ENCODE measurements around the gene CCDC180. TPM values are rescaled to one million over a fixed set of nuclear protein-coding genes. Genes with fewer than 3 reads are reported as not detected.
"Not testable (repeated sequence)": the region's sequence is repeated elsewhere in the genome, so short reads cannot be mapped to it uniquely, and the experiment has no call there.

Gene CCDC180
- total RNA-seq, 4 donors from 2014 or later = 0.08 to 5.2 (median 3.4) TPM

DNA sequence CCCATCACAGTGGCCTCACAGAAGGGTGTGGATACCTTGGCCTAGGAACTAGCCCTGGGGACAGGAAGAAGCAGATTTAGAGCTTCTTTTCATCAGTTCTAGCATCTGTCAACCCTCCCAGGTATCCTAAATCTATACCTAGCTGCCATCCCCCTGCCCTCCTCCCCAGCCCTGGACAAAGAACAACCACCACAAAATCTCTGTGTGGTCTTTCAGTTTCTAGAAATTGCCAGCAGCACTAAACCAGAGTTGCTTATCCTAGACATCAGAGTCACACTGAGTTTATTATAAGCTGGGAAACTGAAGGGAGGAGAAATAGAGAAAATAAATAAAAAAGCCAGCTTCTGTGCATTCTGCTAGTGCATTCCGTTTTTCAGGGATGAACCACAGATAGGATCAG, 14.6 kb downstream of the CCDC180 start:
- TF ChIP-seq POLR2A (IDR thresholded peaks at IDR 0.05) = no peak
- TF ChIP-seq, protein P1, sequence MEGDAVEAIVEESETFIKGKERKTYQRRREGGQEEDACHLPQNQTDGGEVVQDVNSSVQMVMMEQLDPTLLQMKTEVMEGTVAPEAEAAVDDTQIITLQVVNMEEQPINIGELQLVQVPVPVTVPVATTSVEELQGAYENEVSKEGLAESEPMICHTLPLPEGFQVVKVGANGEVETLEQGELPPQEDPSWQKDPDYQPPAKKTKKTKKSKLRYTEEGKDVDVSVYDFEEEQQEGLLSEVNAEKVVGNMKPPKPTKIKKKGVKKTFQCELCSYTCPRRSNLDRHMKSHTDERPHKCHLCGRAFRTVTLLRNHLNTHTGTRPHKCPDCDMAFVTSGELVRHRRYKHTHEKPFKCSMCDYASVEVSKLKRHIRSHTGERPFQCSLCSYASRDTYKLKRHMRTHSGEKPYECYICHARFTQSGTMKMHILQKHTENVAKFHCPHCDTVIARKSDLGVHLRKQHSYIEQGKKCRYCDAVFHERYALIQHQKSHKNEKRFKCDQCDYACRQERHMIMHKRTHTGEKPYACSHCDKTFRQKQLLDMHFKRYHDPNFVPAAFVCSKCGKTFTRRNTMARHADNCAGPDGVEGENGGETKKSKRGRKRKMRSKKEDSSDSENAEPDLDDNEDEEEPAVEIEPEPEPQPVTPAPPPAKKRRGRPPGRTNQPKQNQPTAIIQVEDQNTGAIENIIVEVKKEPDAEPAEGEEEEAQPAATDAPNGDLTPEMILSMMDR (IDR thresholded peaks at IDR 0.05) = no peak
- 65 to 94% methylated on average over 1 of the region's 1 CpG for WGBS, 2 donors
- intact Hi-C loops (cut with DNase I; ENCODE audit: low total_unique reads) = no loop called here
- no peak for DNase-seq (ENCODE audit: low spot score in 2 of 2)
- no peak overlapping the region for H3K4me3 ChIP-seq (ENCODE audit: low read depth, poor library complexity, severe bottlenecking)

DNA sequence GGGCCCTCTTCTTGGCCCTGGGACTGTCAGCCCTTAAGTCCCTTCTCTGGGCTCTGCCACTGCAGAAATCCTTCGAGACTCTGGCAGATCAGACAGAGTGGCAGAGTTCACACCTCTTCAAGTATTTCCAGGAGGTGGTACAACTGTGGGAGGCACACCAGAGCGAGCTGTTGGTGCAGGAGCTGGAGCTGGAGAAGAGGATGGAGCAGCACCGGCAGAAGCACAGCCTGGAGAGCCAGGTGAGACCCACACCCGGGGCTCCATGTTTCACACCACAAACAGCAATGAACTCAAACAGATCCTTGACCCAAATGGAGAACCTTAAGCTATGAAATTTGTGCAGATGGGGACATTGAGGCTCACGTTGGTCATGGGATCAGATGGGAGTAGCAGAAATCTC, 17.5 kb downstream of the CCDC180 start:
- DNase-seq (ENCODE audit: low spot score in 2 of 2) = no peak
- no peak for TF ChIP-seq POLR2A (IDR thresholded peaks at IDR 0.05)
- TF ChIP-seq, protein P1 (IDR thresholded peaks at IDR 0.05) = no peak
- H3K4me3 ChIP-seq (ENCODE audit: low read depth, poor library complexity, severe bottlenecking) = no peak overlapping the region
- 90 to 93% methylated on average over 5 of the region's 5 CpGs for whole genome bisulfite sequencing, 2 donors
- intact Hi-C loops (cut with DNase I; ENCODE audit: low total_unique reads) = no loop called here

DNA sequence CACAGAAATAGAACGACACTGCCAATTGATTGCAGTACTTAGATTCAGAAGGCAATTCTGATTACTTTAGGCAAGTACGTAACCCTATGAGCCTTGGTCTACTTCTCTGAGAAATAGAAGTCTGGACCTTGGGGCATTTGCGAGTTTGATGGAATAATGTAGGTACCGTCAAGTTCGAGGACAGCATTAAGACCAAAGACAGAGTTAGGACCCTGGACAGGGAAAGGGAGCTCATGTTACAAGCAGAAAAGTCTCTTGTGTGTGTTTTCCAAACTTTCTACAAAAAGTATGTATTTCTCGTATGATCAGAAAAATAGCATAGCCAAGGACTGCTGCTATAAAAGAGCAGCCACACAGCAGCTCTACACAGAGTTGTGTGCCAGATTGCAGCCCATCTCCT, 20.1 kb downstream of the CCDC180 start:
- WGBS, 2 donors = 88 to 97% methylated on average over 6 of the region's 6 CpGs
- no peak for DNase-seq (ENCODE audit: low spot score in 2 of 2)
- H3K4me3 ChIP-seq (ENCODE audit: low read depth, poor library complexity, severe bottlenecking) = no peak overlapping the region
- TF ChIP-seq, protein P1 (IDR thresholded peaks at IDR 0.05) = no peak
- no peak for TF ChIP-seq POLR2A (IDR thresholded peaks at IDR 0.05)
- intact Hi-C loops (cut with DNase I; ENCODE audit: low total_unique reads) = no loop called here

DNA sequence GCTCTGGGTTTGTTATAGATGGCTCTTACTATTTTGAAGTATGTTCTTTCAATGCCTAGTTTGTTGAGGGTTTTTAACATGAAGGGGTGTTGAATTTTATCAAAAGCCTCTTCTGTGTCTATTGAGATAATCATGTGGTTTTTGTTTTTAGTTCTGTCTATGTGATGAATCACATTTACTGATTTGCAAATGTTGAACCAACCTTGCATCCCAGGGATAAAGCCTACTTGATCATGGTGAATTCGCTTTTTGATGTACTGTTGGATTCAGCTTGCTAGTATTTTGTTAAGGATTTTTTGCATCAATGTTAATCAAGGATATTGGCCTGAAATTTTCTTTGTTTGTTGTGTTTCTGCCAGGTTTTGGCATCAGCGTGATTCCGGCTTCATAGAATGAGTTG, 25.5 kb downstream of the CCDC180 start:
- DNase-seq (ENCODE audit: low spot score in 2 of 2) = no peak
- intact Hi-C loops (cut with DNase I; ENCODE audit: low total_unique reads) = no loop called here
- TF ChIP-seq POLR2A (IDR thresholded peaks at IDR 0.05) = no peak
- TF ChIP-seq, protein P1 (IDR thresholded peaks at IDR 0.05) = no peak
- 92 to 95% methylated on average over 3 of the region's 3 CpGs for WGBS, 2 donors
- H3K4me3 ChIP-seq (ENCODE audit: low read depth, poor library complexity, severe bottlenecking) = no peak overlapping the region

DNA sequence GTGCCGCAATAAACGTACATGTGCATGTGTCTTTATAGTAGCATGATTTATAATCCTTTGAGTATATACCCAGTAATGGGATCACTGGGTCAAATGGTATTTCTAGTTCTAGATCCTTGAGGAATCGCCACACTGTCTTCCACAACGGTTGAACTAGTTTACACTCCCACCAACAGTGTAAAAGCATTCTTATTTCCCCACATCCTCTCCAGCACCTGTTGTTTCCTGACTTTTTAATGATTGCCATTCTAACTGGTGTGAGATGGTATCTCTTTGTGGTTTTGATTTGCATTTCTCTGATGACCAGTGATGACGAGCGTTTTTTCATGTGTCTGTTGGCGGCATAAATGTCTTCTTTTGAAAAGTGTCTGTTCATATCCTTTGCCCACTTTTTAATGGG, 28.2 kb downstream of the CCDC180 start:
- H3K4me3 ChIP-seq (ENCODE audit: low read depth, poor library complexity, severe bottlenecking); intact Hi-C loops (cut with DNase I; ENCODE audit: low total_unique reads); DNase-seq (ENCODE audit: low spot score in 2 of 2): not testable (repeated sequence)
- 97% methylated on average over 7 of the region's 7 CpGs for WGBS, 2 donors

DNA sequence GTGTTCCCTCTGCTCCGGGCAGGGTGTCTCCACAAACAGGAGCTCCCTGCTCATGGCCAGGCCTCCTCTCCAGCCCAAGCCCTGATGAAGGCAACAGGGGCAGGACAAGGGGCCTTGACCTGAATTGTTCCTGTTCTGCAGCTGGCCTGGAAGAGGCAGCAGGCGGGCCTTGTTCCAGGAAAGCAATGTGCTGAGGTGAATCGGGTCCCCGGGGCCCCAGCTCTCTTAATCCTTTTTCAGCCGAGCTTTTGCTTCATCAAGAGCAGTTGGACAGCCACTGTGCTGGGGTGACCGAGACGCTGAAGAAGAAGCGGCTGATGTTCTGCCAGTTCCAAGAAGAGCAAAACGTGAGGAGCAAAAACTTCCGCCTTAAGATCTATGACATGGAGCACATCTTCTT, 41.4 kb downstream of the CCDC180 start:
- DNase-seq (ENCODE audit: low spot score in 2 of 2) = no peak
- intact Hi-C loops (cut with DNase I; ENCODE audit: low total_unique reads) = no loop called here
- no peak overlapping the region for H3K4me3 ChIP-seq (ENCODE audit: low read depth, poor library complexity, severe bottlenecking)
- 89 to 95% methylated on average over 10 of the region's 10 CpGs for WGBS, 2 donors
- TF ChIP-seq, protein P1 (IDR thresholded peaks at IDR 0.05) = no peak
- TF ChIP-seq POLR2A (IDR thresholded peaks at IDR 0.05) = no peak

Measured in lower leg skin (tissue), 4 donors.